ENCODE results near the gene PLEKHG4B. TPM values are rescaled to one million over a fixed set of nuclear protein-coding genes. Genes with fewer than 3 reads are reported as not detected.

PLEKHG4B gene
- total RNA-seq, 1 experiment from 2014 or later = 51.4 TPM

DNA sequence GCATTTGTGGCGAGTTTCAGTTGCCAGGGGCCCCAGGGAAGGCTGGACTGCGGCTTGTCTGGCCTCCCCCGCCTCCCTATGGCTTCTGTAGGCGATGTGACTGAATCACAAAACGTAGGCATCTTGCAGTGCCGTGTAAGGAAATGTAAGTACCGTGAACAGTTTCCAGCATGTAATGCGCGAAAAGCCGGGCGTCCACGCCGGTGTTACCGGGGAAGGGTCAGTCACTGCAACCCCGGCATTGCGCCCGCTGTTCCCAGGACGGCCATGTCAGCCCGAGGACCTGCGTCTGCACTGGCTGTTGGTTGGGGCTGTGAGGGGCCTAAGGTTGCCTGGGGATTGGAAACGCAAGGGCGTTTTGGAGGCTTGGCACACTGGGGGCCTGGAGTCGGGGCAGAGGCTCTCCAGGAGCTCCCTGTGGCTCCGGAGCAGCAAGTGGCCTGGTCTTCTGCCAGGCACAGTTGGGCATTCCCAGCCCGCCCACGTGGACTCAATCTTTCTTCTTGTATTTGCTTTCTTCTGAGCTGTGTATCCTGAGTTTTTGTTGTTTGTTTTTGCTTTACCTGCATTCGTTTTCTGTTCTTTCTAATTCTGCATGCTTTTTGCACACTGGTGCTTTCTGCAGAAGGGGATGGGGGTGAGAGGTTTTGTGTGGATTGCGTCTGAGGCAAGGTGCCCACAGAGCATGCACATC, 36.9 kb upstream of the PLEKHG4B start (continued):
- TF ChIP-seq, protein P1, sequence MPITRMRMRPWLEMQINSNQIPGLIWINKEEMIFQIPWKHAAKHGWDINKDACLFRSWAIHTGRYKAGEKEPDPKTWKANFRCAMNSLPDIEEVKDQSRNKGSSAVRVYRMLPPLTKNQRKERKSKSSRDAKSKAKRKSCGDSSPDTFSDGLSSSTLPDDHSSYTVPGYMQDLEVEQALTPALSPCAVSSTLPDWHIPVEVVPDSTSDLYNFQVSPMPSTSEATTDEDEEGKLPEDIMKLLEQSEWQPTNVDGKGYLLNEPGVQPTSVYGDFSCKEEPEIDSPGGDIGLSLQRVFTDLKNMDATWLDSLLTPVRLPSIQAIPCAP (CRISPR knock-in tag; IDR thresholded peaks at IDR 0.05) = no peak
- TF ChIP-seq CBFB (CRISPR knock-in tag; IDR thresholded peaks at IDR 0.05; ENCODE audit: low read depth) (no peak), NFYB (CRISPR knock-in tag; conservative IDR thresholded peaks at IDR 0.05; ENCODE audit: low read depth) (no peak), ZNF263 (CRISPR knock-in tag; IDR thresholded peaks at IDR 0.05; ENCODE audit: low read depth) (no peak), FOXK1 (CRISPR knock-in tag; IDR thresholded peaks at IDR 0.05) (no peak)
- TF ChIP-seq, protein P2, sequence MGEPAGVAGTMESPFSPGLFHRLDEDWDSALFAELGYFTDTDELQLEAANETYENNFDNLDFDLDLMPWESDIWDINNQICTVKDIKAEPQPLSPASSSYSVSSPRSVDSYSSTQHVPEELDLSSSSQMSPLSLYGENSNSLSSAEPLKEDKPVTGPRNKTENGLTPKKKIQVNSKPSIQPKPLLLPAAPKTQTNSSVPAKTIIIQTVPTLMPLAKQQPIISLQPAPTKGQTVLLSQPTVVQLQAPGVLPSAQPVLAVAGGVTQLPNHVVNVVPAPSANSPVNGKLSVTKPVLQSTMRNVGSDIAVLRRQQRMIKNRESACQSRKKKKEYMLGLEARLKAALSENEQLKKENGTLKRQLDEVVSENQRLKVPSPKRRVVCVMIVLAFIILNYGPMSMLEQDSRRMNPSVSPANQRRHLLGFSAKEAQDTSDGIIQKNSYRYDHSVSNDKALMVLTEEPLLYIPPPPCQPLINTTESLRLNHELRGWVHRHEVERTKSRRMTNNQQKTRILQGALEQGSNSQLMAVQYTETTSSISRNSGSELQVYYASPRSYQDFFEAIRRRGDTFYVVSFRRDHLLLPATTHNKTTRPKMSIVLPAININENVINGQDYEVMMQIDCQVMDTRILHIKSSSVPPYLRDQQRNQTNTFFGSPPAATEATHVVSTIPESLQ (CRISPR knock-in tag; IDR thresholded peaks at IDR 0.05) = no peak
- TF ChIP-seq, protein P3, sequence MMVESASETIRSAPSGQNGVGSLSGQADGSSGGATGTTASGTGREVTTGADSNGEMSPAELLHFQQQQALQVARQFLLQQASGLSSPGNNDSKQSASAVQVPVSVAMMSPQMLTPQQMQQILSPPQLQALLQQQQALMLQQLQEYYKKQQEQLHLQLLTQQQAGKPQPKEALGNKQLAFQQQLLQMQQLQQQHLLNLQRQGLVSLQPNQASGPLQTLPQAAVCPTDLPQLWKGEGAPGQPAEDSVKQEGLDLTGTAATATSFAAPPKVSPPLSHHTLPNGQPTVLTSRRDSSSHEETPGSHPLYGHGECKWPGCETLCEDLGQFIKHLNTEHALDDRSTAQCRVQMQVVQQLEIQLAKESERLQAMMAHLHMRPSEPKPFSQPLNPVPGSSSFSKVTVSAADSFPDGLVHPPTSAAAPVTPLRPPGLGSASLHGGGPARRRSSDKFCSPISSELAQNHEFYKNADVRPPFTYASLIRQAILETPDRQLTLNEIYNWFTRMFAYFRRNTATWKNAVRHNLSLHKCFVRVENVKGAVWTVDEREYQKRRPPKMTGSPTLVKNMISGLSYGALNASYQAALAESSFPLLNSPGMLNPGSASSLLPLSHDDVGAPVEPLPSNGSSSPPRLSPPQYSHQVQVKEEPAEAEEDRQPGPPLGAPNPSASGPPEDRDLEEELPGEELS (CRISPR knock-in tag; IDR thresholded peaks at IDR 0.05) = no peak
- TF ChIP-seq, protein P4, sequence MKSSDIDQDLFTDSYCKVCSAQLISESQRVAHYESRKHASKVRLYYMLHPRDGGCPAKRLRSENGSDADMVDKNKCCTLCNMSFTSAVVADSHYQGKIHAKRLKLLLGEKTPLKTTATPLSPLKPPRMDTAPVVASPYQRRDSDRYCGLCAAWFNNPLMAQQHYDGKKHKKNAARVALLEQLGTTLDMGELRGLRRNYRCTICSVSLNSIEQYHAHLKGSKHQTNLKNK (CRISPR knock-in tag; IDR thresholded peaks at IDR 0.05) = no peak

DNA sequence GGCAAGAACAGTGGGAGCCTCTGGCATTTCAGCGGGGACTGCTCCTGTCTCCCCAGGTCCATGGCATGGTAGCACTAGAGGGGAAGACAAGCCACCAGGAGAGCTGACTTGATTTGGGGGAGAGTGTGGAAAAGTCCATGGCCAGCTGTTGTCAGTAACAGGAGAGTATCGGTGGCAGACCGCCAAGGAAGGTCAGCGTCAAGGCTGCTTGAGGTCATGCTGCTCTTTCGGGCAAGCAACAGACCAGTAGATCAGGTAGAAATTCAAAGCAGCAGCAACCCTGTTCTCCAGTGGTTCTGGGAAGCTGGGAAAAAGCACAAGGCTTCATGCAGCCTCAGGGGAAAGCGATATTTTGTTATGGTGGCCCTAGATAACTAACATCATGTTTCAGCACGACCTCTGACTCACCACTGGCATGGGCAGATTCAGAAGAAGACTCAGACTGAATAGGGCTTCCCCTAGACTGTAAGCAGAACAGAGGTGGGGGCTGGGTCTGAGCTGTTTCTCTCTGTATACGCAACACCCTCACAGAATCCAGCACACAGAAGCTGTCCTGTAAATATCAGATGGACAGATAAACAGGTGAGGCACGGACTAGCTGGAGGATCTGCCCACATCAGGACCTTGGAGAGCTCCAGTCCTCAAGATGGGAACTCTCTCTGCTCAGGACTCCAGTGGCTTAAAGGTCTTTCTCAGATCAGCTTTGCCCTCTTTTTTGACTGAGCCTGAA, 35.2 kb upstream of the PLEKHG4B start:
- CTCF ChIA-PET = interaction anchor here (0.6 to 1.0 kb wide), 2 partner anchors 50 to 78 kb away, joined by 3 to 4 read pairs; no protein-coding TSS in a partner anchor
- peak; percentile 49; the same call in 1 of the 2 replicates for TF ChIP-seq USF1 (CRISPR knock-in tag; IDR thresholded peaks at IDR 0.05)
- TF ChIP-seq, protein P4 (CRISPR knock-in tag; IDR thresholded peaks at IDR 0.05) = no peak
- TF ChIP-seq, protein P5, sequence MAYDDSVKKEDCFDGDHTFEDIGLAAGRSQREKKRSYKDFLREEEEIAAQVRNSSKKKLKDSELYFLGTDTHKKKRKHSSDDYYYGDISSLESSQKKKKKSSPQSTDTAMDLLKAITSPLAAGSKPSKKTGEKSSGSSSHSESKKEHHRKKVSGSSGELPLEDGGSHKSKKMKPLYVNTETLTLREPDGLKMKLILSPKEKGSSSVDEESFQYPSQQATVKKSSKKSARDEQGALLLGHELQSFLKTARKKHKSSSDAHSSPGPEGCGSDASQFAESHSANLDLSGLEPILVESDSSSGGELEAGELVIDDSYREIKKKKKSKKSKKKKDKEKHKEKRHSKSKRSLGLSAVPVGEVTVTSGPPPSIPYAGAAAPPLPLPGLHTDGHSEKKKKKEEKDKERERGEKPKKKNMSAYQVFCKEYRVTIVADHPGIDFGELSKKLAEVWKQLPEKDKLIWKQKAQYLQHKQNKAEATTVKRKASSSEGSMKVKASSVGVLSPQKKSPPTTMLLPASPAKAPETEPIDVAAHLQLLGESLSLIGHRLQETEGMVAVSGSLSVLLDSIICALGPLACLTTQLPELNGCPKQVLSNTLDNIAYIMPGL (CRISPR knock-in tag; IDR thresholded peaks at IDR 0.05) = no peak
- no peak for TF ChIP-seq SP1 (CRISPR knock-in tag; conservative IDR thresholded peaks at IDR 0.05)
- TF ChIP-seq PRRX2 (CRISPR knock-in tag; IDR thresholded peaks at IDR 0.05) = no peak
- TF ChIP-seq HMGA2 (CRISPR knock-in tag; IDR thresholded peaks at IDR 0.05) = no peak
- no peak for TF ChIP-seq NR3C1 (CRISPR knock-in tag; conservative IDR thresholded peaks at IDR 0.05; ENCODE audit: low read depth)
- no peak for TF ChIP-seq ZNF423 (CRISPR knock-in tag; IDR thresholded peaks at IDR 0.05)
- TF ChIP-seq, protein P6, sequence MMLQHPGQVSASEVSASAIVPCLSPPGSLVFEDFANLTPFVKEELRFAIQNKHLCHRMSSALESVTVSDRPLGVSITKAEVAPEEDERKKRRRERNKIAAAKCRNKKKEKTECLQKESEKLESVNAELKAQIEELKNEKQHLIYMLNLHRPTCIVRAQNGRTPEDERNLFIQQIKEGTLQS (CRISPR knock-in tag; conservative IDR thresholded peaks at IDR 0.05) = no peak
- TF ChIP-seq JAZF1 (CRISPR knock-in tag; IDR thresholded peaks at IDR 0.05) = no peak
- TF ChIP-seq, protein P7, sequence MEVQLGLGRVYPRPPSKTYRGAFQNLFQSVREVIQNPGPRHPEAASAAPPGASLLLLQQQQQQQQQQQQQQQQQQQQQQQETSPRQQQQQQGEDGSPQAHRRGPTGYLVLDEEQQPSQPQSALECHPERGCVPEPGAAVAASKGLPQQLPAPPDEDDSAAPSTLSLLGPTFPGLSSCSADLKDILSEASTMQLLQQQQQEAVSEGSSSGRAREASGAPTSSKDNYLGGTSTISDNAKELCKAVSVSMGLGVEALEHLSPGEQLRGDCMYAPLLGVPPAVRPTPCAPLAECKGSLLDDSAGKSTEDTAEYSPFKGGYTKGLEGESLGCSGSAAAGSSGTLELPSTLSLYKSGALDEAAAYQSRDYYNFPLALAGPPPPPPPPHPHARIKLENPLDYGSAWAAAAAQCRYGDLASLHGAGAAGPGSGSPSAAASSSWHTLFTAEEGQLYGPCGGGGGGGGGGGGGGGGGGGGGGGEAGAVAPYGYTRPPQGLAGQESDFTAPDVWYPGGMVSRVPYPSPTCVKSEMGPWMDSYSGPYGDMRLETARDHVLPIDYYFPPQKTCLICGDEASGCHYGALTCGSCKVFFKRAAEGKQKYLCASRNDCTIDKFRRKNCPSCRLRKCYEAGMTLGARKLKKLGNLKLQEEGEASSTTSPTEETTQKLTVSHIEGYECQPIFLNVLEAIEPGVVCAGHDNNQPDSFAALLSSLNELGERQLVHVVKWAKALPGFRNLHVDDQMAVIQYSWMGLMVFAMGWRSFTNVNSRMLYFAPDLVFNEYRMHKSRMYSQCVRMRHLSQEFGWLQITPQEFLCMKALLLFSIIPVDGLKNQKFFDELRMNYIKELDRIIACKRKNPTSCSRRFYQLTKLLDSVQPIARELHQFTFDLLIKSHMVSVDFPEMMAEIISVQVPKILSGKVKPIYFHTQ (CRISPR knock-in tag; IDR thresholded peaks at IDR 0.05) = no peak
- no peak for TF ChIP-seq ZNF219 (CRISPR knock-in tag; IDR thresholded peaks at IDR 0.05; ENCODE audit: borderline replicate concordance)
- TF ChIP-seq FOXP1 (CRISPR knock-in tag; IDR thresholded peaks at IDR 0.05; ENCODE audit: borderline replicate concordance) = no peak
- no peak for TF ChIP-seq NFATC4 (CRISPR knock-in tag; IDR thresholded peaks at IDR 0.05)
- TF ChIP-seq ZNF121 (CRISPR knock-in tag; IDR thresholded peaks at IDR 0.05) = no peak
- TF ChIP-seq TCF7 (CRISPR knock-in tag; IDR thresholded peaks at IDR 0.05; ENCODE audit: low read depth) = no peak
- TF ChIP-seq FOXK1 (CRISPR knock-in tag; IDR thresholded peaks at IDR 0.05) = peak; percentile 47; the same call in 1 of the 2 replicates

More for the DNA sequence above, 35.2 kb upstream of the PLEKHG4B start:
- POLR2A ChIA-PET = interaction anchor here (0.6 kb wide), 1 partner anchor 35 kb away, joined by 3 read pairs; the partner anchor contains the start of gene PLEKHG4B
- Mint-ChIP-seq H3K4me1 (peaks cover 26% of the 10 kb centered on the region), H3K4me3 (no peak overlapping the region), H3K9me3 (peaks cover 8% of the 10 kb centered on the region), H3K27me3 (ENCODE audit: low read depth) (peaks cover 32% of the 10 kb centered on the region), H3K27ac (no peak overlapping the region), H3K36me3 (peaks cover 10% of the 10 kb centered on the region; the same call in 1 of the 2 replicates)
- ATAC-seq (peak; percentile 14), DNase-seq (ENCODE audit: low spot score) (peak; percentile 72)

Data from WTC11 (cell line).